ENCODE data around the gene C6orf58. TPM values are rescaled to one million over a fixed set of nuclear protein-coding genes. Genes with fewer than 3 reads are reported as not detected.

C6orf58 gene
- total RNA-seq, 1 experiment from 2014 or later = not detected

DNA sequence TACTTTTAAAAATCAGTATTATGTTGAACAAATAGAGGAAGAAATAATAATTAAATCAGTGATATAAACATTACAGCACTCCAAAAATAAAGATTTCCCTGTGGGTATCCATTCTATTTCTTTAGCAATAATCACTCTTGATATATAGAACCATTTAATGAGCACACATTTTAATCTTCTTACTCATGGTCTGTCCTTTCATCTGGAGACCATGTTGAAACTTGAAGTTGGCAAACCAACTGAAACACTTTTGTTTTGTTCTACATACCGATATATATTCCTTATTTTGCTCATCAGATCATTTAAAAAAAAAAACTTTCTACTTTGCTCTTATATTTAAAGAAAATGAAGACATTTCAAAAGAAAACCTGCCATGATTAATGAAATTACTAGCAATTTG is 13.4 kb downstream of the C6orf58 start:
- TF ChIP-seq PREB (CRISPR knock-in tag; IDR thresholded peaks at IDR 0.05; ENCODE audit: borderline replicate concordance) (no peak), EMX1 (CRISPR knock-in tag; IDR thresholded peaks at IDR 0.05) (no peak), GABPB1 (CRISPR knock-in tag; IDR thresholded peaks at IDR 0.05) (no peak), TP53 (CRISPR knock-in tag; IDR thresholded peaks at IDR 0.05) (no peak)
- TF ChIP-seq, protein P1, sequence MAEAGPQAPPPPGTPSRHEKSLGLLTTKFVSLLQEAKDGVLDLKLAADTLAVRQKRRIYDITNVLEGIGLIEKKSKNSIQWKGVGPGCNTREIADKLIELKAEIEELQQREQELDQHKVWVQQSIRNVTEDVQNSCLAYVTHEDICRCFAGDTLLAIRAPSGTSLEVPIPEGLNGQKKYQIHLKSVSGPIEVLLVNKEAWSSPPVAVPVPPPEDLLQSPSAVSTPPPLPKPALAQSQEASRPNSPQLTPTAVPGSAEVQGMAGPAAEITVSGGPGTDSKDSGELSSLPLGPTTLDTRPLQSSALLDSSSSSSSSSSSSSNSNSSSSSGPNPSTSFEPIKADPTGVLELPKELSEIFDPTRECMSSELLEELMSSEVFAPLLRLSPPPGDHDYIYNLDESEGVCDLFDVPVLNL (CRISPR knock-in tag; IDR thresholded peaks at IDR 0.05; ENCODE audit: borderline replicate concordance, low read depth) = no peak
- TF ChIP-seq, protein P2, sequence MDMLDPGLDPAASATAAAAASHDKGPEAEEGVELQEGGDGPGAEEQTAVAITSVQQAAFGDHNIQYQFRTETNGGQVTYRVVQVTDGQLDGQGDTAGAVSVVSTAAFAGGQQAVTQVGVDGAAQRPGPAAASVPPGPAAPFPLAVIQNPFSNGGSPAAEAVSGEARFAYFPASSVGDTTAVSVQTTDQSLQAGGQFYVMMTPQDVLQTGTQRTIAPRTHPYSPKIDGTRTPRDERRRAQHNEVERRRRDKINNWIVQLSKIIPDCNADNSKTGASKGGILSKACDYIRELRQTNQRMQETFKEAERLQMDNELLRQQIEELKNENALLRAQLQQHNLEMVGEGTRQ (CRISPR knock-in tag; IDR thresholded peaks at IDR 0.05) = no peak
- TF ChIP-seq, protein P3, sequence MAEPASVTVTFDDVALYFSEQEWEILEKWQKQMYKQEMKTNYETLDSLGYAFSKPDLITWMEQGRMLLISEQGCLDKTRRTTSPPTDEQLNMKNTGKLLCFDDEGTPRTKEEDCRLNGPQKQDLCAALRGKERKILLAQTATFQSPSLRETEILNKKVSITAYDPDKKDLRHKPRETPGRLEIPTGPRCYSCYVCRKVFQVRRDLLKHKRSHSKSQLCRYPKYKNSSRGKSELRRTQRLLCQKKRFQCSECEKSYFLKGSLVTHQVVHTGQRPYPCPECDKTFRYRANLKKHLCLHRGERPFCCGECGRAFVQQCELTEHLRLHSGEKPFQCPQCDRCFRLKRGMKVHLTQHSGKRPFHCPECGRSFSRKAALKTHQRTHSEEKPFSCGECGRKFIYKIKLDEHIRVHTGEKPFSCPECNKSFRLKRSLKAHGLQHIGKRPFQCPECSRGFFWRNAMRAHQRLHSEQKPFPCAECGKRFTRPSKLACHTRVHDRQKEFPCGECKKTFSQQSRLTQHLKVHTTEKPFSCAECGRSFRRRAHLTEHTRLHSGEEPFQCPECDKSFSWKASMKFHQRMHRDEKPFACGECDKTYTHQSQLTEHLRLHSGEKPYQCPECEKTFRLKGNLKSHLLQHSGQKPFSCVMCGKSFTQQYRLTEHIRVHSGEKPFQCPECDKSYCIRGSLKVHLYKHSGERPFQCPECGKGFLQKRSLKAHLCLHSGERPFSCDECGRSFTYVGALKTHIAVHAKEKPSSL (CRISPR knock-in tag; conservative IDR thresholded peaks at IDR 0.05) = no peak
- no peak overlapping the region for H3K27ac Mint-ChIP-seq
- peaks cover 4% of the 10 kb centered on the region; the same call in 1 of the 2 replicates for H3K27me3 Mint-ChIP-seq (ENCODE audit: low read depth)
- DNase-seq (ENCODE audit: low spot score) (no peak), ATAC-seq (no peak)
- peaks cover 12% of the 10 kb centered on the region for H3K36me3 Mint-ChIP-seq
- peaks cover 31% of the 10 kb centered on the region for H3K4me1 Mint-ChIP-seq
- CTCF ChIA-PET = no interaction called here
- peaks cover 8% of the 10 kb centered on the region; the same call in 1 of the 2 replicates for H3K9me3 Mint-ChIP-seq
- POLR2A ChIA-PET = no interaction called here
- no peak overlapping the region for H3K4me3 Mint-ChIP-seq

GRCh38 chr6:127592964-127593363 is 16.0 kb downstream of the C6orf58 start:
- ATAC-seq (peak; percentile 88), DNase-seq (ENCODE audit: low spot score) (no peak)
- H3K4me1 Mint-ChIP-seq = peaks cover 18% of the 10 kb centered on the region
- H3K4me3 Mint-ChIP-seq = peak overlapping the region; percentile 68
- H3K36me3 Mint-ChIP-seq = peaks cover 14% of the 10 kb centered on the region
- H3K27ac Mint-ChIP-seq = peak overlapping the region; percentile 27; the same call in 1 of the 2 replicates
- ChIA-PET CTCF (interaction anchor here (0.9 to 1.0 kb wide), 2 partner anchors 78 to 97 kb away, joined by 3 to 4 read pairs; no protein-coding TSS in a partner anchor), POLR2A (no interaction called here)
- peaks cover 11% of the 10 kb centered on the region; the same call in 1 of the 2 replicates for H3K9me3 Mint-ChIP-seq
- H3K27me3 Mint-ChIP-seq (ENCODE audit: low read depth) = peaks cover 4% of the 10 kb centered on the region; the same call in 1 of the 2 replicates
- no peak for TF ChIP-seq SOX15 (CRISPR knock-in tag; IDR thresholded peaks at IDR 0.05)
- no peak for TF ChIP-seq NR2C2 (CRISPR knock-in tag; IDR thresholded peaks at IDR 0.05)
- TF ChIP-seq ZNF671 (CRISPR knock-in tag; IDR thresholded peaks at IDR 0.05) = no peak
- no peak for TF ChIP-seq PRRX2 (CRISPR knock-in tag; IDR thresholded peaks at IDR 0.05)
- no peak for TF ChIP-seq CBFB (CRISPR knock-in tag; IDR thresholded peaks at IDR 0.05; ENCODE audit: low read depth)
- TF ChIP-seq, protein P4, sequence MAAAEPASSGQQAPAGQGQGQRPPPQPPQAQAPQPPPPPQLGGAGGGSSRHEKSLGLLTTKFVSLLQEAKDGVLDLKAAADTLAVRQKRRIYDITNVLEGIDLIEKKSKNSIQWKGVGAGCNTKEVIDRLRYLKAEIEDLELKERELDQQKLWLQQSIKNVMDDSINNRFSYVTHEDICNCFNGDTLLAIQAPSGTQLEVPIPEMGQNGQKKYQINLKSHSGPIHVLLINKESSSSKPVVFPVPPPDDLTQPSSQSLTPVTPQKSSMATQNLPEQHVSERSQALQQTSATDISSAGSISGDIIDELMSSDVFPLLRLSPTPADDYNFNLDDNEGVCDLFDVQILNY (CRISPR knock-in tag; IDR thresholded peaks at IDR 0.05) = no peak
- TF ChIP-seq, protein P5, sequence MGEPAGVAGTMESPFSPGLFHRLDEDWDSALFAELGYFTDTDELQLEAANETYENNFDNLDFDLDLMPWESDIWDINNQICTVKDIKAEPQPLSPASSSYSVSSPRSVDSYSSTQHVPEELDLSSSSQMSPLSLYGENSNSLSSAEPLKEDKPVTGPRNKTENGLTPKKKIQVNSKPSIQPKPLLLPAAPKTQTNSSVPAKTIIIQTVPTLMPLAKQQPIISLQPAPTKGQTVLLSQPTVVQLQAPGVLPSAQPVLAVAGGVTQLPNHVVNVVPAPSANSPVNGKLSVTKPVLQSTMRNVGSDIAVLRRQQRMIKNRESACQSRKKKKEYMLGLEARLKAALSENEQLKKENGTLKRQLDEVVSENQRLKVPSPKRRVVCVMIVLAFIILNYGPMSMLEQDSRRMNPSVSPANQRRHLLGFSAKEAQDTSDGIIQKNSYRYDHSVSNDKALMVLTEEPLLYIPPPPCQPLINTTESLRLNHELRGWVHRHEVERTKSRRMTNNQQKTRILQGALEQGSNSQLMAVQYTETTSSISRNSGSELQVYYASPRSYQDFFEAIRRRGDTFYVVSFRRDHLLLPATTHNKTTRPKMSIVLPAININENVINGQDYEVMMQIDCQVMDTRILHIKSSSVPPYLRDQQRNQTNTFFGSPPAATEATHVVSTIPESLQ (CRISPR knock-in tag; IDR thresholded peaks at IDR 0.05) = no peak
- TF ChIP-seq IRF1 (CRISPR knock-in tag; IDR thresholded peaks at IDR 0.05) = no peak
- TF ChIP-seq SP1 (CRISPR knock-in tag; conservative IDR thresholded peaks at IDR 0.05) = no peak
- TF ChIP-seq HMGXB4 (CRISPR knock-in tag; IDR thresholded peaks at IDR 0.05) = no peak
- no peak for TF ChIP-seq MYBL2 (CRISPR knock-in tag; IDR thresholded peaks at IDR 0.05)
- no peak for TF ChIP-seq AFF4 (CRISPR knock-in tag; IDR thresholded peaks at IDR 0.05; ENCODE audit: borderline replicate concordance)
